Body of pancreas (tissue), 4 donors: ENCODE measurements around the gene UBA7. TPM values are rescaled to one million over a fixed set of nuclear protein-coding genes. Genes with fewer than 3 reads are reported as not detected.
"Not testable (repeated sequence)": the region's sequence is repeated elsewhere in the genome, so short reads cannot be mapped to it uniquely, and the experiment has no call there.

ENCODE experiments used
- ATAC-seq: fragments of 150-250 bp; one replicate; pipeline ENCODE4 v1.9.1; 2016
- DNase-seq, 4 donors: peaks; one replicate each; pipeline ENCODE4 v3.0.0-alpha.2; 2019
- H3K27ac ChIP-seq, 4 donors: fragments of 200-600 bp; sonication (generic); 1 replicate in 3 of 4; 2 replicates in 1 of 4; pipeline versions ENCODE4 v1.5.1 to v1.6.1; 2016 to 2019; ENCODE audit warnings: mild to moderate bottlenecking in 1 of 4, mixed read lengths in 1 of 4, moderate library complexity in 1 of 4
- H3K27me3 ChIP-seq, 2 donors: fragments of 200-600 bp; sonication (generic); one replicate each; pipeline ENCODE4 v1.6.0; 2016; ENCODE audit warnings: mild to moderate bottlenecking in 1 of 2
- H3K36me3 ChIP-seq, 2 donors: fragments of 200-600 bp; sonication (generic); replicated peaks in 1 of 2; 2 replicates each; pipeline ENCODE4 v1.5.1; 2016; ENCODE audit warnings: low read depth in 2 of 2; ENCODE audit not compliant: insufficient read depth in 1 of 2
- H3K4me1 ChIP-seq: fragments of 200-600 bp; sonication (generic); one replicate; pipeline ENCODE4 v1.6.0; 2016
- H3K4me3 ChIP-seq, 2 donors: fragments of 200-600 bp; sonication (generic); 1 replicate in 1 of 2; 2 replicates in 1 of 2; pipeline ENCODE4 v1.5.1; 2016 to 2019
- H3K9me3 ChIP-seq, 3 donors: fragments of 200-600 bp; sonication (generic); 1 replicate in 2 of 3; 2 replicates in 1 of 3; pipeline ENCODE4 v1.5.1; 2016
- POLR2A ChIP-seq, 3 donors: fragments of 450-650 bp; IDR thresholded peaks; one replicate each; pipeline ENCODE4 v1.6.1; 2016; ENCODE audit warnings: antibody characterized with exemption in 3 of 3, mild to moderate bottlenecking in 2 of 3
- WGBS, 2 donors: methylation state at CpG; one replicate each; pipeline ENCODE4 v1.1.5; 2017; 5-methylcytosine and 5-hydroxymethylcytosine counted together
- intact Hi-C: fragments of 100-400 bp; cut with DNase I; formaldehyde crosslinking; loops from one replicate; pipeline ENCODE4 v1.15.1; 2023
- total RNA-seq, 2 donors: library from RNA; depleted of rRNA; stranded (reverse); fragments of >200 nt; gene quantifications; one replicate each; pipeline ENCODE4 v1.1.0, GENCODE V29; 2016
- TF ChIP-seq, protein P1 (sequence below), 7 experiments: fragments of 450-650 bp in 4 of 7; fragments of 200-600 bp in 3 of 7; sonication (generic) in 3 of 7; IDR thresholded peaks; one replicate each; pipeline ENCODE4 v1.5.1; 2016 to 2019; ENCODE audit warnings: antibody characterized with exemption in 7 of 7

UBA7 gene
- total RNA-seq, 2 donors from 2014 or later = 39.2 to 86.4 TPM

DNA sequence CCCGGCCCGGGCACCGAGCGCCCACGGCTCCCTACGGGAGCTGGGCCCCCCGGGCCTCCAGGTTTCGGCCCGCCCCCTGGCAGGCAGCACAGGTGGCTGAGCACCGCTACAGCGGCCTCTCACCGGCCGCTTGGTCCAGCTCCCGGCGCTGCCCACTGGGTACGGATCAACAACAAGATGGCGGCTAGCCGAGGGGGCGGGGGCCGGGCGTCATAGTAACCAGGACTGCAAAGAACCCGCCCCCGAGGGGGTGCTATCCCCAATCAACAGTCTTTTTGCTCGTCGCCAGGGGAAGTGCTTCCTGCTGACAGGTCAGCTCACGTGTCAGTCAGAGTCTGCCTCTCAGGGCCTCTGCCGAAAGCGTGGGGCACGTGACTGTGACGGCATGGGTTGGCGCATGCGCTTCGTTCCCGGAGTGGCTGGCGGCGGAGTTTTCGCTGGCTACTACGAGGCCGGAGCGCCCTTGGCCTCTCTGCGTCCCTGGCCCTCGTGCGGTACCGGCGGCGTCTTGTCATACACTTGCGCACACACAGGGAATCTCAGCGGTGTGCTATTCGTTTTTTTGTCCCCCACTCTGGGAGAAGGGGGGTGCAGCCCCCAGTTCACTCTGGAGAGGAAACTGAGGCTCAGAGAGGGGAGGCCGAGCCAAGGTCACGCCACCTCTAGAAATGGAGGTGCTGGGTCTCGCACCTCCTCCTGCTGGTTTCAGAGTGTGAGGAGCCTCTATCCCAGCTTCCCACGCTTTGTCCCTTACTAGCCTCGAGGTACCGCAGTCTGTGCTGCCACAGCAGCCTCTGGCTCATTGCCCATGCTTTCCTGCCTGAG lies 27.2 kb downstream of the UBA7 start, which contains the start of gene IP6K1:
Gene IP6K1 (minus strand): TSS at position 186 of the 825 bp plus-strand sequence. CDS start 38,502 bp downstream, outside the sequence.
- no peaks in the 10 kb centered on the region for H3K27me3 ChIP-seq
- H3K4me1 ChIP-seq = peaks cover 41% of the 10 kb centered on the region
- WGBS, 2 donors = 0 to 3% methylated on average over 12 to 46 of the region's 55 CpGs
- H3K27ac ChIP-seq = peak within 1 kb of the TSS; percentile 88 to 99 (median 96)
- DNase-seq = peak; percentile 100
- TF ChIP-seq, protein P1, sequence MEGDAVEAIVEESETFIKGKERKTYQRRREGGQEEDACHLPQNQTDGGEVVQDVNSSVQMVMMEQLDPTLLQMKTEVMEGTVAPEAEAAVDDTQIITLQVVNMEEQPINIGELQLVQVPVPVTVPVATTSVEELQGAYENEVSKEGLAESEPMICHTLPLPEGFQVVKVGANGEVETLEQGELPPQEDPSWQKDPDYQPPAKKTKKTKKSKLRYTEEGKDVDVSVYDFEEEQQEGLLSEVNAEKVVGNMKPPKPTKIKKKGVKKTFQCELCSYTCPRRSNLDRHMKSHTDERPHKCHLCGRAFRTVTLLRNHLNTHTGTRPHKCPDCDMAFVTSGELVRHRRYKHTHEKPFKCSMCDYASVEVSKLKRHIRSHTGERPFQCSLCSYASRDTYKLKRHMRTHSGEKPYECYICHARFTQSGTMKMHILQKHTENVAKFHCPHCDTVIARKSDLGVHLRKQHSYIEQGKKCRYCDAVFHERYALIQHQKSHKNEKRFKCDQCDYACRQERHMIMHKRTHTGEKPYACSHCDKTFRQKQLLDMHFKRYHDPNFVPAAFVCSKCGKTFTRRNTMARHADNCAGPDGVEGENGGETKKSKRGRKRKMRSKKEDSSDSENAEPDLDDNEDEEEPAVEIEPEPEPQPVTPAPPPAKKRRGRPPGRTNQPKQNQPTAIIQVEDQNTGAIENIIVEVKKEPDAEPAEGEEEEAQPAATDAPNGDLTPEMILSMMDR (IDR thresholded peaks at IDR 0.05) = peak in 1 of 7 experiments; percentile 1
- TF ChIP-seq POLR2A (IDR thresholded peaks at IDR 0.05) = peak; percentile 72 to 91 (median 89)
- H3K4me3 ChIP-seq = peak within 1 kb of the TSS; percentile 94 to 99
- H3K9me3 ChIP-seq = no peaks in the 10 kb centered on the region
- intact Hi-C loops = no loop called here
- peaks cover 0 to under 1% of the 10 kb centered on the region in 2 donors for H3K36me3 ChIP-seq
- ATAC-seq = peak; percentile 99

DNA sequence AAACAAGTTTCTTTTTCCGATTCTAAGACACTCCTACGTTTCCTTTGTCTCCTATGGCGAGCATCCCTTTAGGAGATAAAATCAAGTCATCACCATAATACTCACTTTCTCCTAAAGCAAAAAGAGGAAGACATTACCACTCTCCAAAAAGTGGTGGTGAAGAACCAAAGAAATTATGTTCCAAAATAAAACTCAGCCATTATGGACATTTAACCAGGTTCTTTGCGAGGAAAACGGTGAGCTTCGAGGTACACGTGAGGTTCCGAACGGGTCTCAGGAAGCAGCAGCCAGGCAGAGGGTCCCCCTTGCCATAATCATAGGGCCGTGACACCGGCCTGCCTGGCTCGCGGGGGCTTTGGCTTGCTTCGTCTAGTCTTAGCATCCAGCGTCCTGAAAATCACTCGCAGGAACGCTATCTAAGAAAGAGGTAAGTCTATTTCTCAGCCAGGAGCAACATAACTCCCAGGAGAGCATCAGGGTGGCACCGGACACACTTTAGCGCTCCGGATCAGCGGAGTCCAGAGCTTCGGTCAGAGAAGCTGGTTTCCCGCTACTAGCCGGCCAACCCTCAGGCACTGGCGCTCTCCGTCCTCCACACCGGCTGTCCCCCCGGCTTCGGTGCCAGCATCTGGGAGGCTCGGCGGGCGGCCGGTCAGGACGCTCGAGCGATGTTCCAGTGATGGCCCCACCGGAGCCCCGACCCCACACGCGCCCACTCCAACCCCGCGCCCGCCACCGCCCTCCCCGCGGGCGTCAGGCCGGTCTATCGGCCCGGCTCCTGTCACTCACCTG lies 28.0 kb downstream of the UBA7 start:
- Histone ChIP-seq H3K36me3 (peaks cover 0 to 3% of the 10 kb centered on the region in 2 donors), H3K27me3 (no peaks in the 10 kb centered on the region), H3K9me3 (no peaks in the 10 kb centered on the region), H3K4me1 (peaks cover 46% of the 10 kb centered on the region), H3K4me3 (peak overlapping the region; percentile 94 to 99), H3K27ac (peak overlapping the region; percentile 88 to 99 (median 96))
- intact Hi-C loops = no loop called here
- DNase-seq (peak in 3 of 4 donors; percentile 46 to 54 (median 49)), ATAC-seq (peak; percentile 35)
- TF ChIP-seq, protein P1 (IDR thresholded peaks at IDR 0.05) = no peak
- WGBS, 2 donors = 2 to 5% methylated on average over 14 to 41 of the region's 50 CpGs

DNA sequence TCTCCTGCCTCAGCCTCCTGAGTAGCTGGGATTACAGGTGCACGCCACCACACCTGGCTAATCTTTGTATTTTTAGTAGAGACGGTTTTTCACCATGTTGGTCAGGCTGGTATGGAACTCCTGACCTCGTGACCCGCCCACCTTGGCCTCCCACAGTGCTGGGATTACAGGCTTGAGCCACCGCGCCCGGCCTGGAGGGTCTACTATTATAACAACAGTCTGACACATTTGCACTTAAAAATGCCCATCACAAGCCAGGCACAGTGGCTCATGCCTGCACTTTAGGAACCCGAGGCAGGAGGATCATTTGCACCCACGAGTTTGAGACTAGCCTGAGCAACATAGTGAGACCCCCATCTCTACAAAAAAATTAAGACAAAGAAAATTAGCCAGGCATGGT lies 31.5 kb downstream of the UBA7 start:
- peaks cover 52% of the 10 kb centered on the region for H3K4me1 ChIP-seq
- H3K27ac ChIP-seq, H3K9me3 ChIP-seq, H3K36me3 ChIP-seq, DNase-seq, H3K4me3 ChIP-seq, ATAC-seq, intact Hi-C loops, H3K27me3 ChIP-seq: not testable (repeated sequence)
- 97 to 100% methylated on average over 7 to 9 of the region's 9 CpGs for WGBS, 2 donors

DNA sequence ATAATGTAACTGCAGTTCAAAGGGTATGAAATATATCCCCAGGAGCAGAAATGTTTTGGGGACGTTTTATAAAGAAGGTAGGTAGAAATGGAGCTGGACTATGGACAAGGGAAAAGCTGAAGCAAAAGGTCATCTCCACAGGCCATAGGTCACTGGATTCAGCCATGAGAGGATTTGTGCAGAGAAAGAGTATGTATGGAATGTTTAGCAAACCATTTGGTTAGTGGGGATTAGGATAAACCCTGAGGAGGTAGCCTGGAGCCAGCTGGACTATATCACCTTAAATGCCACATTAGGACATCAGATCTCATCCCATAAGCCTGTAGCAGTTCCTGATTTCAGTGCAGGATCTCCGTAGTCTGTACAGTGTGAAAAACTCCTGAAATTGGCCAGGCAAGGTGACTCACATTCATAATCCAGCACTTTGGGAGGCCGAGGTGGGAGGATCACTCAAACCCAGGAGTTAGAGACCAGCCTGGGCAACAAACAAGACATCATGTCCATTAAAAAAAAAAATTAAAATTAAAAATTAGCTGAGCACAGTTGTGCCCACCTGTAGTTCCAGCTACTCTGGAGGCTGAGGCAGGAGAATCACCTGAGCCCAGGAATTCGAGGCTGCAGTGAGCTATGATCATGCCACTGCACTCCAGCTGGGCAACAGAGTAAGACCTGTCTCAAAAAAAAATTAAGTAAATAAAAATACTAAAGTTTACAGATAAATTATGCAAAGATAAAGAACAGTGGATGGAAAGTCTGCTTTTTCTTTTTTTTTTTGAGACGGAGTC lies 32.1 kb downstream of the UBA7 start:
- H3K9me3 ChIP-seq = no peaks in the 10 kb centered on the region
- no peak overlapping the region for H3K27ac ChIP-seq
- no peak overlapping the region for H3K4me3 ChIP-seq
- ATAC-seq (no peak), DNase-seq (no peak)
- H3K4me1 ChIP-seq = peaks cover 45% of the 10 kb centered on the region
- intact Hi-C loops = no loop called here
- WGBS, 2 donors = 82 to 90% methylated on average over 5 of the region's 5 CpGs
- H3K36me3 ChIP-seq = peaks cover 3 to 5% of the 10 kb centered on the region in 2 donors
- TF ChIP-seq, protein P1 (IDR thresholded peaks at IDR 0.05) = no peak
- TF ChIP-seq POLR2A (IDR thresholded peaks at IDR 0.05) = no peak
- H3K27me3 ChIP-seq = no peaks in the 10 kb centered on the region

DNA sequence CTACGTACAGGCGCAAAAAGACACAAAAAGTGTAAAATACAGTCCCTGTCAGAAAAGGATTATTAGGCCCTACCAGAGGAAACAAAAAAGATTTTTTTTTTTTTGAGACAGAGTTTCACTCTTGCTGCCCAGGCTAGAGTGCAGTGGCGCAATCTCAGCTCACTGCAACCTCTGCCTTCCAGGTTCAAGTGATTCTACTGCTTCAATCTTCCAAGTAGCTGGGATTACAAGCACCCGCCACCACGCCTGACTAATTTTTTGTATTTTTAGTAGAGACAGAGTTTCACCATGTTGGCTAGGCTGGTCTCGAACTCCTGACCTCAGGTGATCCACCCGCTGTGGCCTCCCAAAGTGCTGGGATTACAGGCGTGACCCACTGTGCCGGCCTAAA lies 32.8 kb downstream of the UBA7 start:
- H3K9me3 ChIP-seq, H3K4me3 ChIP-seq, H3K36me3 ChIP-seq, H3K27me3 ChIP-seq, ATAC-seq, H3K27ac ChIP-seq, intact Hi-C loops, DNase-seq: not testable (repeated sequence)
- peaks cover 44% of the 10 kb centered on the region for H3K4me1 ChIP-seq
- 85 to 86% methylated on average over 9 of the region's 9 CpGs for WGBS, 2 donors
